Stomach (tissue), 9 donors: ENCODE results near the gene MED15. TPM values are rescaled to one million over a fixed set of nuclear protein-coding genes. Genes with fewer than 3 reads are reported as not detected.
"Not testable (repeated sequence)": the region's sequence is repeated elsewhere in the genome, so short reads cannot be mapped to it uniquely, and the experiment has no call there.

ENCODE experiments used
- DNase-seq, 2 donors: peaks; one replicate each; pipeline versions ENCODE4 v3.0.0 to v3.0.0-alpha.2; 2013 to 2019
- H3K27ac ChIP-seq, 5 donors: fragments of 200-600 bp in 4 of 5; sonication (generic) in 4 of 5; one replicate each; pipeline ENCODE4 v1.5.1; 2013 to 2019; ENCODE audit warnings: mild to moderate bottlenecking in 1 of 5, moderate library complexity in 1 of 5
- H3K27me3 ChIP-seq, 3 donors: fragments of 200-600 bp; sonication (generic); one replicate each; pipeline ENCODE4 v1.5.1; 2017 to 2019; ENCODE audit warnings: mixed run types in 1 of 3
- H3K36me3 ChIP-seq, 4 donors: fragments of 200-600 bp; sonication (generic); 1 replicate in 3 of 4; 2 replicates in 1 of 4; pipeline ENCODE4 v1.5.1; 2016 to 2019
- H3K4me1 ChIP-seq, 4 donors: fragments of 200-600 bp; sonication (generic); one replicate each; pipeline ENCODE4 v1.5.1; 2016 to 2019
- H3K4me3 ChIP-seq, 4 donors: fragments of 200-600 bp; sonication (generic) in 3 of 4; one replicate each; pipeline ENCODE4 v1.5.1; 2016 to 2019; ENCODE audit warnings: mild to moderate bottlenecking in 1 of 4
- H3K9me3 ChIP-seq, 4 donors: fragments of 200-600 bp; sonication (generic); one replicate each; pipeline ENCODE4 v1.5.1; 2016 to 2019
- CTCF ChIP-seq, 7 experiments: fragments of 450-650 bp in 4 of 7; fragments of 200-600 bp in 3 of 7; sonication (generic) in 3 of 7; IDR thresholded peaks; one replicate each; pipeline ENCODE4 v1.5.1; 2016 to 2019; ENCODE audit warnings: antibody characterized with exemption in 7 of 7, control low read depth in 2 of 7, mild to moderate bottlenecking in 1 of 7
- EP300 ChIP-seq: sonication (generic); formaldehyde crosslinking; IDR thresholded peaks from one replicate; pipeline ENCODE4 v1.6.1; 2017; ENCODE audit warnings: antibody characterized with exemption
- POLR2A ChIP-seq, 4 donors: fragments of 450-650 bp; IDR thresholded peaks; one replicate each; pipeline ENCODE4 v1.6.1; 2016; ENCODE audit warnings: antibody characterized with exemption in 4 of 4, control low read depth in 2 of 4, mild to moderate bottlenecking in 1 of 4, moderate library complexity in 1 of 4
- POLR2AphosphoS5 ChIP-seq, 3 donors: sonication (generic); formaldehyde crosslinking; IDR thresholded peaks; one replicate each; pipeline ENCODE4 v1.6.1; 2016; ENCODE audit warnings: antibody characterized with exemption in 3 of 3
- WGBS, 5 donors: extraction: QIAGEN DNeasy Blood & Tissue Kit in 3 of 5; methylation state at CpG; one replicate each; pipeline versions ENCODE4 v1.1.5 to v1.1.7; 2013 to 2018; 5-methylcytosine and 5-hydroxymethylcytosine counted together
- intact Hi-C: fragments of 100-400 bp; cut with DNase I; formaldehyde crosslinking; loops from one replicate; pipeline ENCODE4 v1.15.1; 2023; ENCODE audit warnings: low total_unique reads
- polyA plus RNA-seq, 3 donors: library from polyadenylated mRNA; stranded (reverse); fragments of 200-250 nt; gene quantifications; one replicate each; pipeline ENCODE4 v1.2.3, GENCODE V29; 2013
- total RNA-seq, 5 donors: library from RNA; depleted of rRNA; stranded (reverse); fragments of >200 nt; gene quantifications; one replicate each; pipeline versions ENCODE4 v1.1.0 to v1.2.3, GENCODE V29; 2014 to 2016
- donor health status: healthy with polysubstance abuse.
- donor health status: Bipolar disorder and iron deficiency.
- donor health status: healthy.

Gene MED15
- total and polyA plus RNA-seq, 8 donors: 28.3 to 289 (median 69.6) TPM

- H3K9me3 ChIP-seq: no peaks in the 10 kb centered on the region
- 92 to 96% (median 95%) methylated on average over 8 to 9 of the region's 9 CpGs for WGBS, 5 donors
- DNase-seq: no peak
- H3K27ac ChIP-seq: no peak overlapping the region
- H3K4me3 ChIP-seq: no peak overlapping the region
- intact Hi-C loops: no loop called here
- TF ChIP-seq POLR2AphosphoS5 (IDR thresholded peaks at IDR 0.05): no peak
- no peak for TF ChIP-seq POLR2A (IDR thresholded peaks at IDR 0.05)
- no peak for TF ChIP-seq EP300
- no peak for TF ChIP-seq CTCF (IDR thresholded peaks at IDR 0.05)
- no peaks in the 10 kb centered on the region for H3K4me1 ChIP-seq
- H3K27me3 ChIP-seq: no peaks in the 10 kb centered on the region
- peaks cover 8 to 37% (median 34%) of the 10 kb centered on the region in 4 donors for H3K36me3 ChIP-seq
Measured at GRCh38 chr22:20471126-20471833, 36.1 kb upstream of the MED15 start.

GRCh38 chr22:20472629-20473442, 34.6 kb upstream of the MED15 start:
- no peaks in the 10 kb centered on the region for H3K9me3 ChIP-seq
- no peak overlapping the region for H3K27ac ChIP-seq
- H3K4me1 ChIP-seq: no peaks in the 10 kb centered on the region
- H3K27me3 ChIP-seq: no peaks in the 10 kb centered on the region
- H3K36me3 ChIP-seq: peaks cover 8 to 37% (median 34%) of the 10 kb centered on the region in 4 donors
- no peak for DNase-seq
- TF ChIP-seq POLR2A (IDR thresholded peaks at IDR 0.05) (no peak), CTCF (IDR thresholded peaks at IDR 0.05) (no peak), EP300 (no peak), POLR2AphosphoS5 (IDR thresholded peaks at IDR 0.05) (no peak)
- intact Hi-C loops: no loop called here
- 88 to 95% (median 91%) methylated on average over 10 to 11 of the region's 11 CpGs for WGBS, 5 donors
- no peak overlapping the region for H3K4me3 ChIP-seq

- intact Hi-C loops: no loop called here
- H3K27me3 ChIP-seq: no peaks in the 10 kb centered on the region
- 93 to 97% (median 93%) methylated on average over 4 of the region's 4 CpGs for WGBS, 5 donors
- no peak overlapping the region for H3K4me3 ChIP-seq
- no peaks in the 10 kb centered on the region for H3K9me3 ChIP-seq
- TF ChIP-seq EP300 (no peak), CTCF (IDR thresholded peaks at IDR 0.05) (no peak), POLR2A (IDR thresholded peaks at IDR 0.05) (no peak), POLR2AphosphoS5 (IDR thresholded peaks at IDR 0.05) (no peak)
- H3K36me3 ChIP-seq: peaks cover 8 to 18% (median 16%) of the 10 kb centered on the region in 4 donors
- no peak overlapping the region for H3K27ac ChIP-seq
- no peaks in the 10 kb centered on the region for H3K4me1 ChIP-seq
- no peak for DNase-seq
Measured at GRCh38 chr22:20475115-20475436, 32.3 kb upstream of the MED15 start.

GRCh38 chr22:20475569-20475968, 31.8 kb upstream of the MED15 start:
- peaks cover 8 to 13% (median 11%) of the 10 kb centered on the region in 4 donors for H3K36me3 ChIP-seq
- intact Hi-C loops: not testable (repeated sequence)

GRCh38 chr22:20478059-20478458, 29.4 kb upstream of the MED15 start:
- WGBS, 5 donors: 93 to 99% (median 98%) methylated on average over 6 of the region's 6 CpGs
- H3K4me1 ChIP-seq, H3K36me3 ChIP-seq, H3K9me3 ChIP-seq, H3K4me3 ChIP-seq, DNase-seq, intact Hi-C loops, H3K27ac ChIP-seq, H3K27me3 ChIP-seq: not testable (repeated sequence)

More at GRCh38 chr22:20475569-20475968, 31.8 kb upstream of the MED15 start:
- not testable (repeated sequence) for H3K4me1 ChIP-seq, H3K4me3 ChIP-seq, H3K27me3 ChIP-seq, H3K27ac ChIP-seq, H3K9me3 ChIP-seq, DNase-seq
- 83 to 95% (median 92%) methylated on average over 12 of the region's 12 CpGs for WGBS, 5 donors
